DMS114 treated with DMSO at 0.1 percent for 48 hours (cell line): ENCODE results near the gene HIF3A.

Source experiments
- DNase-seq: peaks from one replicate; lab custom pipeline; 2025; ENCODE audit not compliant: unreplicated experiment; lab: John Stamatoyannopoulos, UW

Gene HIF3A

DNA sequence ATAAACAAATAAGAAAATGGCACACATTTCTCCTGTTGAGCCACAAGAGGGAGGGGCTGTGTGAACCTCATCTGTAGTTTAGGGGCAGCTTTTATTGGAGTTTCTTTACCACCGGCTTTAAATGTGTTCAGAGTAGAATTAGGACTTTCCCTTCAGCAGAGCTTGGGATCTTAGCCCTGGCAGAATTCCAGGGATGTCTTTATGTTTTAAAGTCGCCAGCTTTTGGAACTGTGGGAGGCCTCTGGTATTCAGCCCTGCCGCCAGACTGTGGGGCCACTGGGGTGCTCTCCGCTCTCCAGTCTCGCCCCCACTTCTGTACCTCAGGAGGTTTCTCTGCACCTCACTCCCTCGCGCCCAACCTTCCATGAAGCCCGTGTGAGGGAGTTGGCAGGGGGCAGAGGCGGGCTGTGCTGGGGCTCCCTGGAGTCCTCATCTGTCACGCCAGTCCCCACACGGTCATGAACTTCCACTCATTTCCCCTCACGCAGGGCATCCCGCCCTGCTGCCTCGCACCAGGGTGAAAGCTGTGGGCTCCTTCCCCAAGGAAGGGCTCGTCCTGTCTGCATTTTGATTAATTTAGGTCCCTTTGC is 85.0 kb downstream of the HIF3A start:
- DNase-seq = no peak

DNA sequence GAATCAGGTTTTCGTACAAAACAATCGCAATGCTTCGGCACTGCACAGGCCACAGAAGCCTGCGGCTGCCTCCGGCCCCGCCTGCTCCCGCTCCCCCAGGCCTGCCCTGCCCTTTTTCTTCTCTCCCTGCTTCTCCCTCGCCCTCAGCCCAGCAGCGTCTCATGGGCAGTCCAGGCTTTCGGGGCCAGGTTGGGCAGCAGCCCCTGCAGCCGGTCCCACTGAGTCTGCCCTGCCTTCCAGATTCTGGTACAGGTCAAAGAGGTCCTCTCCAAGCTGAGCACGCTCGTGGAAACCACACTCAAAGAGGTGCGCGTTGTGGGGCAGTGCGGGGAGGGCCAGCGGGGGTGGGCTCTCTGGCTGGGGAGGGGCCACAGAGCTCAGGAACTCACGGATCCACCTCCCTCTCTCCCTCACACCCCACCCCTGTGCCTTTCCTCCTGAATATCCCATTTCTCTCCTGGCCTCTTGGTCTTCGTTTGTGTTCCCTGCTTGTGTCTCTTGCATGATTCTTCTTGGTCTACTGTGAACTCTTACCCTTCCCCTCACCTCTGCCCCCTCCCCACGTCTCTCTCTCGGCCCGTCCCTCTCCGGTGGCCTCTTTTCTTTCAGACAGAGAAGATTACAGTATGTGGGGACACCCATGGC is 86.5 kb downstream of the HIF3A start:
- no peak for DNase-seq

DNA sequence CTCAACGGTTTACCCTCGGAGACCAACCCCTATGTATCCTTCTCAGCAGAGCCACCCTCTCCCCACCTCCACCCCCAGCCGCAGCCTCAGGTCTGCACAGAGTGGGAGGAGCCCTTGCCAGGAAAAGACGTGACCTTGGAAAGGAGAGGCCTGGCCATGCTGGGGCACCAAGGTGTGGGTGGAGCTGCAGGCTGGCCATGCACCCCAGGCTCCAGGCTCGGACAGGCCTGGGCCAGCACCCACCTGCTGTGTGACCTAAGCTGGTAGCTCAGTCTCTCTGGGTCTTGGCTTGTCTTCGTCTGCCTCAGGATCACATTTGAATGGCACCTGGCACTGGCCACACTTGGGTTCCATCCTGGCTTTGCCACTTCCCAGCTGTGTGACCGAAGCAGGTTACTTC is 87.0 kb downstream of the HIF3A start:
- DNase-seq = no peak

GRCh38 chr19:46384396-46384795 is 87.6 kb downstream of the HIF3A start:
- DNase-seq = no peak

- no peak for DNase-seq
Measured at GRCh38 chr19:46385636-46386035, 88.8 kb downstream of the HIF3A start.

DNA sequence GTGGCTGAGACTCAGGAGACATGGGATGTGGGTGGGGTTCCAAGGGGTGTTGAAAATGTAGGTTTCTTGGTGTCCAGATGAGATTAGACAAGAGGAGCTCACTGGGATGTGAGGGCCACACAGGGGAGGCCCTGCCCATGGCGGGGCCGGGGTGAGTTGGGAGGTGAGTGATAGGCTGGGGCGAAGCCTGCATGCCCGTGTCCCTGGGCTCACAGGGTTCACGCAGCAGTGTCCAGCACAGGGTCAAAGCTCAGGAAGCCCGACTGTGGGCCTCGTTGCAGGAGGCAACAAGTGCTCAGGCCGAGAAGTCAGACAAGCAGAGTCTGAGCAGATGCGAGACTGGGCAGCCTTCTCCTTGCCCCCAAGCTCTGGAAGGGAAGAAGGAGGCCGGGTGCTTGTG is 89.3 kb downstream of the HIF3A start:
- no peak for DNase-seq

DNA sequence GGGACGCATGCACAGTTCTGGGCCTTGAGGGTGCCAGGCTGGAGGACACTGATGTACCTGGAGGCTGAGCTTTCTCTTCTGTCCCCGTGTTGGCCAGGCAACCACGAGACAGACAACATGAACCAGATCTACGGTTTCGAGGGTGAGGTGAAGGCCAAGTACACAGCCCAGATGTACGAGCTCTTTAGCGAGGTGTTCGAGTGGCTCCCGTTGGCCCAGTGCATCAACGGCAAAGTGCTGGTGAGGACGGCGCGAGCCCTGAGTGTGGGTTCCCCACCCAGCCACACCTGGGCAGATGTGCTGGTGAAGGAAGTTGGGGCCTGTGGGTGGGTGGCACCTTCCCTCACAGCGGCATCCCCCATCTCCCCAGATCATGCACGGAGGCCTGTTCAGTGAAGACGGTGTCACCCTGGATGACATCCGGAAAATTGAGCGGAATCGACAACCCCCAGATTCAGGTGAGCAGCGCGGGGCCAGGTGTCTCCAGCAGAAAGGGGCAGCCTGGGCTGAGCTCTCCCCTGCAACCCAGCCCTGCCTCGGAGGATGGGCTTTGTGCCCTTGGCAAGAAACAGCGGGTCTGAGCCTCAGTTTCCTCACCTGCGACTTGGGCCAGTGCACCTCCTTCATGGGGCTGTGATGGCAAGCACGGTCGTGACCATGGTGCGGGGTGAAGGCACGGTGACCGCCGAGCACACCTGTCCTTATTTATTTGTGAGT is 90.3 kb downstream of the HIF3A start:
- no peak for DNase-seq

DNA sequence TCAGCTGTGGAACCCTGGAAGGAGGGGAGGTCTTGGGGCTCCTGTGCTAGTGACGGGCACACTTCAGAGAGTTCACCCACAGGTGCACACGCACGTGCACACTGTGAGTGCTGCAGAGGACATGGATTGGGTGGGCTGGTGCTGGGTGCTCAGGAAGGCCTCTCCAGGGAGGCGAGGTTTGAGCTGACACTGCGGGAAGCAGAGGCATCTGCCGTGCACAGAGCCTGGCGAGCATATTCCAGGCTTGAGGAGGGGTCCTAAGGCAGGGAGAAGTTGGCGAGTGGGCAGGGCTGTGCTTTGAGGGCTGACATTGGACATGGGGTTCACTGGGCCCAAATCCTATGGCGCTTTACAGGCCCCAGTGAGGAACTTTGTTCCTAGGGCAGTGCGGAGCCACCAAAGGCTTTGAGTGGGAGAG is 90.9 kb downstream of the HIF3A start:
- no peak for DNase-seq

DNA sequence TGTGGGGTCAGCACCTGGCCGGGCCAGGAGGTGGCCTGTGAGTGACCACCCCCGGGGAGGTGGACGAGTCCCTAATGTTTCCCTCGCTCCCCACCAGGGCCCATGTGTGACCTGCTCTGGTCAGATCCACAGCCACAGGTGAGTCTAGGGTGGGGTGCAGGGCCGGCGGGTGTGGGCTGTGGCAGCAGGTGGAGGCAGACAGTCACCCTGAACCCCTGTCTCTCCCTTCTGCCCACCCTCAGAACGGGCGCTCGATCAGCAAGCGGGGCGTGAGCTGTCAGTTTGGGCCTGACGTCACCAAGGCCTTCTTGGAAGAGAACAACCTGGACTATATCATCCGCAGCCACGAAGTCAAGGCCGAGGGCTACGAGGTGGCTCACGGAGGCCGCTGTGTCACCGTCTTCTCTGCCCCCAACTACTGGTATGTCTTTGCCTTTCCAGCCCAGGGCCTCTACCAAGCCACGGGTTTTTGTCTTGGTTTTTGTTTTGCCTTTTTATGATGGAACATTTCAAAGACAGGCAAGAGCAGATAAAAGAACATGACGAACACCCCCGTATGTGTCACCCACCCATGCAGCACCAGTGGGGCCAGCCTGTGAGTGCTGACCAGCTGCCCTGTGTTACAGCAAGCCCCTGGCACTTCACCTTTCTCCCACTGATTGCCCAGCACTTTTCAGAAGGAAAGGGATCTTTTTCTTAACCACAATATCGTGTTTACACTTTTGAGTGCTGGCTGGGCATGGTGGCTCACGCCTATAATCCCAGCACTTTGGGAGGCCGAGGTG is 91.7 kb downstream of the HIF3A start:
- DNase-seq = no peak

DNA sequence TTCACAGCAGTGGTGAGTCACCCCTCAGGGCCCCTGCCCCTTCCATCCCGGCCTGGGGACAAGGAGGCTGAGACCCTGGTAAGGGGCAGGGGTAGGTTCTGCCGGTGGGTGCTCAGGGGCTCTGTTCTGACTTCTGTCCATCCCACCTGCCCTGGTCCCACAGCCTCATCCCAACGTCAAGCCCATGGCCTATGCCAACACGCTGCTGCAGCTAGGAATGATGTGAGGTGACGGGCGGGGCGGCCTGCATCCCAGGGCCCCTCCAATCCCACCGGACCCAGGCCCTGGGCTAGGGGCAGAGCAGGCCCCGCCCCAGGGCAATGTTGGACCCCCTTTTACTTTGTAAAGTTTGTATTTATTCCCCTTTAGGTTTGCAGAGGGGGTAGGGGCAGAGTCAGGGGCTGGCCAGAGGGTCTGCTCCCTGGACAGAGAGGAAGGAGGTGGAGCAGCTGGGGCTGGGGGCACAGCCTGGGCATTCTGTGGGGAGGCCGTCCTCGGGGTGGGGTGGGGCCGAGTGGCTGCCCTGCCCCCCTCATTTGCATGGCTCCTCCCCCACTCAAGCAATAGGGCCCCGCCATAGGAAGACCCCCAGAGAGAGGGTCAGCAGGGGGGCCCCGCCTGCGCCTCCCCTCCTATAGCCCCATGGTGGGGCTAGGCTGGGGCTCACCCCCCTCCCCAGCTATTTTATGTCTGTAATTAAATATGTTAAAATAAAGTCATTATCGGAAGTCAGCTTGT is 93.4 kb downstream of the HIF3A start:
- no peak for DNase-seq

GRCh38 chr19:46390866-46391265 is 94.0 kb downstream of the HIF3A start:
- no peak for DNase-seq

- DNase-seq = no peak
Measured at GRCh38 chr19:46391296-46392251, 94.7 kb downstream of the HIF3A start.

- DNase-seq = no peak
Measured at GRCh38 chr19:46392252-46392801, 95.5 kb downstream of the HIF3A start.

DNA sequence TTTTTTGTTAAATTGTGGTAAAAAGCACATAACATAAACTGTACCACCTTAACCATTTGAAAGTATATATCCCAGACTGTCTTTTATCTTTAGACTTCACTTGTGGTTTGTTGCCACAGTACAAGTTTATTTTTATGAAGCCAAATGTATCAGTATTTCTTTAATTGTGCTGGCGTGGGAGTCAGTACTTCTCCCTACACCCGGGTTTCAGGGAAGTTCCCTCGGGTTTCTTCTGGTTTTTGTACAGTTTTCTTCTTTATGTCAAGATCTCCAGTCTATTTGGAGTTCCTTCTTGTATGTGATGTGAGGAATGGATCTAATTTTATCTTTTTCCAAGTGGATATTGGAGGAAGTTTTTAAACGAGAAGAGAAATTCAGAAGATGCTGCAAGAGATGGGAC is 96.0 kb downstream of the HIF3A start:
- DNase-seq = no peak
